ENCODE data around the gene DNTT.

DNTT gene

GRCh38 chr10:96304230-96304629, at the start of gene DNTT:
Gene DNTT (plus strand): TSS chr10:96304434. CDS start chr10:96304498, 64 bp downstream.
- DNase-seq, result no peak

- no peak for DNase-seq
These were observed 49.3 kb upstream of the DNTT start for GRCh38 chr10:96254976-96255375.

GRCh38 chr10:96255549-96256333, 48.5 kb upstream of the DNTT start:
- no peak for DNase-seq

- DNase-seq, result no peak
These were observed 46.3 kb upstream of the DNTT start for GRCh38 chr10:96257944-96258343.

GRCh38 chr10:96259150-96259549, 45.1 kb upstream of the DNTT start:
- no peak for DNase-seq

GRCh38 chr10:96260014-96260413, 44.2 kb upstream of the DNTT start:
- no peak for DNase-seq

- DNase-seq, result no peak
These were observed 43.1 kb upstream of the DNTT start for GRCh38 chr10:96261132-96261531.

- no peak for DNase-seq
These were observed 42.3 kb upstream of the DNTT start for GRCh38 chr10:96261930-96262329.

GRCh38 chr10:96263176-96263575, 41.1 kb upstream of the DNTT start:
- no peak for DNase-seq

GRCh38 chr10:96263669-96264068, 40.6 kb upstream of the DNTT start:
- DNase-seq, result no peak

GRCh38 chr10:96264938-96265337, 39.3 kb upstream of the DNTT start:
- DNase-seq, result no peak

- DNase-seq, result no peak
These were observed 38.0 kb upstream of the DNTT start for GRCh38 chr10:96266118-96266770.

GRCh38 chr10:96267234-96267705, 37.0 kb upstream of the DNTT start:
- no peak for DNase-seq

GRCh38 chr10:96268341-96268909, 35.8 kb upstream of the DNTT start:
- no peak for DNase-seq

- no peak for DNase-seq
These were observed 34.6 kb upstream of the DNTT start for GRCh38 chr10:96269438-96270300.

GRCh38 chr10:96270571-96270970, 33.7 kb upstream of the DNTT start:
- DNase-seq, result no peak

- no peak for DNase-seq
These were observed 33.0 kb upstream of the DNTT start, which contains the start of gene BLNK for GRCh38 chr10:96271016-96271815. Gene BLNK (minus strand): TSS chr10:96271569. CDS start chr10:96271398, 171 bp downstream.

- no peak for DNase-seq
These were observed 31.6 kb upstream of the DNTT start for GRCh38 chr10:96272316-96273280.

GRCh38 chr10:96275685-96276418, 28.4 kb upstream of the DNTT start:
- no peak for DNase-seq

GRCh38 chr10:96276426-96276825, 27.8 kb upstream of the DNTT start:
- no peak for DNase-seq

All from GF-D8 (cell line).